Uterus (tissue), 2 donors: ENCODE results near the gene SGPL1.

Source experiments
- POLR2A ChIP-seq, 2 donors: fragments of 450-650 bp; IDR thresholded peaks; one replicate each; pipeline ENCODE4 v1.6.1; 2016; ENCODE audit warnings: antibody characterized with exemption in 2 of 2, mild to moderate bottlenecking in 1 of 2, moderate library complexity in 1 of 2
- TF ChIP-seq, protein P1 (sequence below), 4 experiments: fragments of 200-600 bp in 2 of 4; fragments of 450-650 bp in 2 of 4; sonication (generic) in 2 of 4; IDR thresholded peaks; one replicate each; pipeline ENCODE4 v1.5.1; 2016 to 2019; ENCODE audit warnings: antibody characterized with exemption in 4 of 4, mild to moderate bottlenecking in 2 of 4, moderate library complexity in 1 of 4

GRCh38 chr10:70920519-70920918, 104.8 kb downstream of the SGPL1 start:
- TF ChIP-seq, protein P1, sequence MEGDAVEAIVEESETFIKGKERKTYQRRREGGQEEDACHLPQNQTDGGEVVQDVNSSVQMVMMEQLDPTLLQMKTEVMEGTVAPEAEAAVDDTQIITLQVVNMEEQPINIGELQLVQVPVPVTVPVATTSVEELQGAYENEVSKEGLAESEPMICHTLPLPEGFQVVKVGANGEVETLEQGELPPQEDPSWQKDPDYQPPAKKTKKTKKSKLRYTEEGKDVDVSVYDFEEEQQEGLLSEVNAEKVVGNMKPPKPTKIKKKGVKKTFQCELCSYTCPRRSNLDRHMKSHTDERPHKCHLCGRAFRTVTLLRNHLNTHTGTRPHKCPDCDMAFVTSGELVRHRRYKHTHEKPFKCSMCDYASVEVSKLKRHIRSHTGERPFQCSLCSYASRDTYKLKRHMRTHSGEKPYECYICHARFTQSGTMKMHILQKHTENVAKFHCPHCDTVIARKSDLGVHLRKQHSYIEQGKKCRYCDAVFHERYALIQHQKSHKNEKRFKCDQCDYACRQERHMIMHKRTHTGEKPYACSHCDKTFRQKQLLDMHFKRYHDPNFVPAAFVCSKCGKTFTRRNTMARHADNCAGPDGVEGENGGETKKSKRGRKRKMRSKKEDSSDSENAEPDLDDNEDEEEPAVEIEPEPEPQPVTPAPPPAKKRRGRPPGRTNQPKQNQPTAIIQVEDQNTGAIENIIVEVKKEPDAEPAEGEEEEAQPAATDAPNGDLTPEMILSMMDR (IDR thresholded peaks at IDR 0.05) = no peak
- TF ChIP-seq POLR2A (IDR thresholded peaks at IDR 0.05) = no peak
